Activated CD4-positive, alpha-beta T cell treated with anti-CD3 and anti-CD28 coated beads for 36 hours (primary cell): Measurements from ENCODE around the gene IRGQ. TPM values are rescaled to one million over a fixed set of nuclear protein-coding genes. Genes with fewer than 3 reads are reported as not detected.

Experiments used
- ATAC-seq: fragments of 200-7000 bp; cut with Tn5 transposase; one replicate; pipeline ENCODE4 v1.10.0; 2021; ENCODE audit warnings: mild to moderate bottlenecking, moderate library complexity
- CTCF ChIA-PET: fragments of 350-600 bp; sonication (Branson Sonifier 250); formaldehyde crosslinking; loops from one replicate; lab custom pipeline; 2021; ENCODE audit warnings: antibody characterized with exemption; lab: Charles Lee
- POLR2A ChIA-PET: fragments of 350-600 bp; sonication (Branson Sonifier 250); formaldehyde crosslinking; loops from one replicate; lab custom pipeline; 2021; ENCODE audit warnings: antibody characterized with exemption, inconsistent platforms; lab: Charles Lee
- DNase-seq: peaks from one replicate; pipeline ENCODE4 v3.0.0-alpha.2; 2020
- H3K27ac Mint-ChIP-seq: one replicate; pipeline ENCODE4 v1.8.0; 2021; ENCODE audit warnings: mixed read lengths
- H3K27me3 Mint-ChIP-seq: one replicate; pipeline ENCODE4 v1.8.0; 2021; ENCODE audit warnings: mixed read lengths
- H3K36me3 Mint-ChIP-seq: one replicate; pipeline ENCODE4 v1.8.0; 2021; ENCODE audit warnings: low read depth, mixed read lengths
- H3K4me1 Mint-ChIP-seq: one replicate; pipeline ENCODE4 v1.8.0; 2021; ENCODE audit warnings: mixed read lengths
- H3K4me3 Mint-ChIP-seq: one replicate; pipeline ENCODE4 v1.8.0; 2021; ENCODE audit warnings: mild to moderate bottlenecking, moderate library complexity, mixed read lengths
- H3K9me3 Mint-ChIP-seq: one replicate; pipeline ENCODE4 v1.8.0; 2021; ENCODE audit warnings: low read depth, mixed read lengths
- intact Hi-C, 2 experiments: fragments of 100-400 bp; cut with DNase I in 1 of 2; cut with micrococcal nuclease in 1 of 2; formaldehyde crosslinking; loops; one replicate each; pipeline versions ENCODE4 v1.14.2 to v1.15.1; 2022 to 2024; cut with DNase I, micrococcal nuclease
- total RNA-seq, 2 experiments: library from RNA; stranded (reverse); gene quantifications; one replicate each; pipeline ENCODE4 v1.2.3, GENCODE V29; 2021

Gene IRGQ
- total RNA-seq, 2 experiments from 2014 or later = 11.1 to 16.4 TPM

DNA sequence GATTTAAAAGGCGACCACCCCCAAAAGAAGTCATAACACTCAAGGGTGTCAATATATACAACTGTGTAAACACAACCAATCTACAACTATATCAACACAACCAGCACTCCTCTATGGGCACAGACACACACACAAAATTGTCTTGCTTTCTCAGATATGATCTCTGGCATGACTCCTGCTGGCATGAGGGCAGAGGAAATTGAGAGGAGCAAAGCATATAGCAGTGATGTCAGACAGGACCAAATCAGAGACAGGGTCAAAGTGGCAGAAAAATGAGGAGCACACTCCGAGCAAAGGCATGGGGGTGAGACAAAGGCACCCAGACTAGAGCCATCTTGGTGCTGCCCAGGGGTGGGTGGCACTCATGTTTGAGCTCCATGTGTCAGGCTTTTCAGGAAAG, 9.6 kb downstream of the IRGQ start:
- H3K27me3 Mint-ChIP-seq = no peaks in the 10 kb centered on the region
- no peak overlapping the region for H3K4me3 Mint-ChIP-seq
- ATAC-seq (no peak), DNase-seq (no peak)
- no peaks in the 10 kb centered on the region for H3K9me3 Mint-ChIP-seq
- ChIA-PET POLR2A (no interaction called here), CTCF (interaction anchor here (1.0 kb wide), 1 partner anchor 32 kb away, joined by 4 read pairs; no protein-coding TSS in a partner anchor)
- intact Hi-C loops = no loop called here
- H3K4me1 Mint-ChIP-seq = peaks cover 6% of the 10 kb centered on the region
- H3K36me3 Mint-ChIP-seq = peaks cover 13% of the 10 kb centered on the region
- no peak overlapping the region for H3K27ac Mint-ChIP-seq

DNA sequence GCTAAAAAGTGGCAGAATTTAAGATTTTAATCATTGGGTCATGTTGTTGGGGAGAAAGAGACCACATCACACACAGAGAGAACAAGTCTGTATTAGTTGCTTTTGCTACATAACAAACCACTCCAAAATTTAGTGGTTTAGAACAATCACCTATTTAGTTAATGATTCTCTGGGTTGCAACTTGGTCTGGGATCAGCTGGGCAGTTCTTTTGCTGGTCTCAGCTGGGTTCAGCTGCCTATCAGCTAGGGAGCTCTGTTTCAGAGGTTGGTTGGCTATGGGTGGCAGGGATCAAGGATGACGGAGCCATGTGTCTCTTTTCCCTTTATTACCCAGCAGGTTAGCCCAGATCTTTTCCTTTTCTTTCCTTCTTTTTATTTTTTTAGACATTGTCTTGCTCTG, 11.4 kb downstream of the IRGQ start:
- CTCF ChIA-PET = interaction anchor here (0.6 to 2.5 kb wide), 5 partner anchors 10 to 138 kb away, joined by 3 to 12 read pairs (median 4); no protein-coding TSS in a partner anchor
- intact Hi-C loops = no loop called here
- ATAC-seq (no peak), DNase-seq (no peak)
- Mint-ChIP-seq H3K27ac (no peak overlapping the region), H3K27me3 (no peaks in the 10 kb centered on the region), H3K36me3 (peaks cover 5% of the 10 kb centered on the region), H3K4me1 (peaks cover 11% of the 10 kb centered on the region), H3K9me3 (no peaks in the 10 kb centered on the region), H3K4me3 (no peak overlapping the region)
- POLR2A ChIA-PET = no interaction called here

DNA sequence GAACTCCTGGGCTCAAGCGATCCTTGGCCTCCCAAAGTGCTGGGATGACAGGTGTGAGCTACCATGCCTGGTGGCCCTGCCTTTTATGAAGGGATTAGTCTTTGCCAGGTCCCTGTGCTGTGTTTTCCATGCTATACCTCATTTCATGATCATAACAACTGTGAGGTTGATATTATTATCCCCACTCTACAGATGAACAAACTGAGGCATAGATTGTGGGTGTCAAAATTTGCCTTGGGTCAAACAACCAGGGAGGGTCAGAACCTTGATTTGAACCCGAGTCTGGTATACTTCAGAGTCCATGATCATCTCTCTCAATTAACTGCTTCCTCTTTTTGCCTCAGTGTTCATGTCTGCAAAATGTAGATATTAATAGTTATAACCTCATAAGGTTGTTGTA, 13.4 kb downstream of the IRGQ start:
- Mint-ChIP-seq H3K4me1 (peaks cover 15% of the 10 kb centered on the region), H3K36me3 (peaks cover 2% of the 10 kb centered on the region), H3K27me3 (no peaks in the 10 kb centered on the region), H3K4me3 (no peak overlapping the region), H3K9me3 (no peaks in the 10 kb centered on the region), H3K27ac (no peak overlapping the region)
- ChIA-PET CTCF (interaction anchor here (1.4 to 3.1 kb wide), 2 partner anchors 12 to 14 kb away, joined by 4 to 11 read pairs; partner anchors contain the start of genes IRGQ and ZNF576), POLR2A (no interaction called here)
- no peak for ATAC-seq
- no peak for DNase-seq
- intact Hi-C loops = no loop called here

DNA sequence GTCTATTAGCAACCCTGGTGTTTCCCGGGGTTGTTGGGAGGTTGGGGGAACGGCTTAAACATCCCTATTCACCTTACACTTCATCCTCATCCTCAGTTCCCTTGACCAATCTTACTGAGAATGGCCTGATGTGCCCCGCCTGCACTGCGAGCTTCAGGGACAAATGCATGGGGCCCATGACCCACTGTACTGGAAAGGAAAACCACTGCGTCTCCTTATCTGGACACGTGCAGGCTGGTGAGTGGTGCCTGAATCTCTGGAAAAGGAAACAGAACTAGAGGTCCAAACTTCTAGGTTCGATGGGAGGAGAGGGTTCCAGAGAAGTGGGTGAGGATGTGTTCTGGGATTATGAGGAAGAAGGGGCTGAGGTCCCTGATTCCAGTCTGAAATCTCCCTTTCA, 14.5 kb downstream of the IRGQ start:
- CTCF ChIA-PET = interaction anchor here (0.9 to 3.1 kb wide), 2 partner anchors 13 to 27 kb away, joined by 5 to 11 read pairs; no protein-coding TSS in a partner anchor
- intact Hi-C loops = no loop called here
- DNase-seq (no peak), ATAC-seq (no peak)
- H3K4me1 Mint-ChIP-seq = peaks cover 15% of the 10 kb centered on the region
- no peak overlapping the region for H3K4me3 Mint-ChIP-seq
- no peaks in the 10 kb centered on the region for H3K27me3 Mint-ChIP-seq
- H3K9me3 Mint-ChIP-seq = no peaks in the 10 kb centered on the region
- POLR2A ChIA-PET = no interaction called here
- peaks cover 2% of the 10 kb centered on the region for H3K36me3 Mint-ChIP-seq
- H3K27ac Mint-ChIP-seq = no peak overlapping the region

DNA sequence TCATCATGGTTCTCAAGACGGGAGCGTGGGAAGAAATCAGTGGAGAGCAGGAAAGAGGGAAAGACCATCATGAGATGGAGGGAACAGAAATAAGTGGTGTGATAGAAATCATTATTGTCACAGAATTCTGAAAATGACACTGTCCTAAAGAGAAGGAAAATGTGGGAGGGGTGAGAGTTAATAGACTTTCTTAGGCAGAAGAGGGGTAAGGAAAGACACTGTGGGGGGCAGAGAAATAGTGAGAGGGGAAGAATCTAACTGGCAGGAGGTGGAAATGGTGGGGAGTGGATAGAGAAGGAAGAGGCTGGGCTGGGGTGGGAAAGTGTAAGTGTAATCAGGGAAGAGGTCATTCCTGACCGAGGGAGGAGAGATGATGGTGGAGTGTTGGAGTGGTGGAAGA, 17.1 kb downstream of the IRGQ start:
- H3K27me3 Mint-ChIP-seq = no peaks in the 10 kb centered on the region
- H3K4me3 Mint-ChIP-seq = peak overlapping the region; percentile 0
- intact Hi-C loops = no loop called here
- no peaks in the 10 kb centered on the region for H3K36me3 Mint-ChIP-seq
- H3K9me3 Mint-ChIP-seq = no peaks in the 10 kb centered on the region
- DNase-seq (no peak), ATAC-seq (no peak)
- peaks cover 28% of the 10 kb centered on the region for H3K4me1 Mint-ChIP-seq
- no peak overlapping the region for H3K27ac Mint-ChIP-seq
- CTCF ChIA-PET = interaction anchor here (1.7 kb wide), 1 partner anchor 16 kb away, joined by 6 read pairs; no protein-coding TSS in a partner anchor
- POLR2A ChIA-PET = no interaction called here

DNA sequence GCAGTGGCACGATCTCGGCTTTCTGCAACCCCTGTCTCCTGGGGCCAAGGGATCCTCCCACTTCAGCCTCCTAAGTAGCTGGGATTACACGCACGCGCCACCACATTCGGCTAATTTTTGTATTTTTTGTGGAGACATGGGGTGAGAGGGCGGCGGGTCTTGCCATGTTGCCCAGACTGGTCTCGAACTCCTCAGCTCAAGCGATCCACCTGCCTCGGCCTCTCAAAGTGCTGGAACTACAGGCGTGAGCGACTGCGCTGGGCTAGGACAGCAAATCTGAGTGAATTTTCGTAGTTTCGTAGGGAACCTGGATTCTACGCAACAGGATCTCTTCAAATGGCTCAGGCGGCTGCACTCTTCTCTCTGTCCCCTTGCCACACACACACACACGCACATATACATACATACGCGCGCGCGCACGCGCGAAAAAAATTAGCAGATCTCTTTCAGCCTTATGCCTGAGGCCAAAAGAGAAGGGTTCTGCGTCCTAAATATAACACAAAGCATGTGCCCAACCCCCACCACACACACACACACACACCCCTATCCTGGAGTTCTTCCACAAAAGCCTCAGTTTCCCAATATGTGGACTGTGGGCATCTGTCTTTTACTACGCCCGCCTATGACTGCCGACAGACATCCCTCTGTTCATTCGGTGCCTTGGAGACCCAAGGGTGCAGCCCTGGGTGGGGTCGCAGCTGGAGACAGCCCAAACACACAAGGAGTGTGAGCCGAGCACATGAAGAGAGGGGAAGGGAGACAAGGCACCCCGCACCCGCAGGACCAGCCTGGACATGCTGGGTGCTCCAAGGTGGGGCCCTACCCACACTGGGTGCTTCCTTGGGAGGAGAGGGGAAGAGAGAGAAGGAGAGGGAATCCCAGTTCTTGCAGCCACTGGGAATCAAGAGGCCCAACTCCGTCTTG, 19.7 kb downstream of the IRGQ start:
- DNase-seq = no peak
- no peaks in the 10 kb centered on the region for H3K9me3 Mint-ChIP-seq
- CTCF ChIA-PET = interaction anchor here (0.7 to 3.5 kb wide), 3 partner anchors 19 to 129 kb away, joined by 3 to 27 read pairs (median 9); partner anchors contain the start of genes IRGQ and ZNF576

DNA sequence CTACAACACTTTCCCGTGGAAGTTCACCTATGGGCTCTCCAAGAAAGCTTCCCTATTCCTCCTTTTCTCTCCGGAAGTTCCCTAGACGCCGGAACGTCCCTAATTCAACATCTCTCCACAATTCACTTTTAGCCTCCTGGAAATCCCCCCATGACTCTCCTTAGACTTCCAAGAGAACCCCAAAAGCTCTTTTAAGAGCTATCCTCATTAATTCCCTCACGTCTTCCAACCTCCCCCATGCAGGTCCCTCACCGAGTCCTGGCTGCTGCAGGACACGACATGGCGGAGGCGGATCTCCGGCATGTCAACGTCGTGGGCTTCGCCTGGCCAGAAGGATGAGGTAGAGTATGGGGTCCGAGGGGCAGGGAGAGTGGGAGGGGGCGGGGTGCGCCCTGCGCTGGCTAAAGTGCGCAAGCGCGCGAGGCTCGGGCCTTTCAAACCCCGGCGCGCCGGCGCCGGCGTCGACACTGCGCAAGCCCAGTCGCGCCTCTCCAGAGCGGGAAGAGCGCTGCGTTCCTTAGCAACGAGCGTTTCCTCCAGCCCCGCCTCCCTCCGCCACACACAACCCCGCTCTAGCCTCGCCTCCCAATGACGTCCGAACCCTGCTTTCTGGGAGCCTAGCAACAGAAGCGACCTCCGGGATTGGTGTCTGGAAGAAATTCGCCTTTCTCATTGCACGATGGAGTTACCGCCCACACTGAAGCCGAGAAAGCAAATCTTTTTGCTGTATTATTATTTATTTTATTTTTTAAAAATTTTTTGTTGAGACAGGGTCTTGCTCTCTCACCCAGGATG, 20.6 kb downstream of the IRGQ start, which contains the start of the genes PINLYP and XRCC1:
Gene PINLYP, plus strand, starts transcription at position 646 of the 795 bp plus-strand sequence. CDS start 1,391 bp downstream, outside the sequence.
Gene XRCC1, minus strand, starts transcription at position 372 of the 795 bp plus-strand sequence. Its CDS starts 69 bp downstream, at position 303.
- POLR2A ChIA-PET = interaction anchor here (0.6 to 1.8 kb wide), 4 partner anchors 21 to 85 kb away, joined by 3 to 9 read pairs (median 5); partner anchors contain the start of genes IRGQ and ZNF576
- peaks cover 2% of the 10 kb centered on the region for H3K36me3 Mint-ChIP-seq
- H3K9me3 Mint-ChIP-seq = no peaks in the 10 kb centered on the region
- CTCF ChIA-PET = interaction anchor here (0.7 to 3.5 kb wide), 7 partner anchors 19 to 128 kb away, joined by 3 to 33 read pairs (median 5); partner anchors contain the start of genes IRGQ and ZNF576
- peak within 1 kb of the TSS; percentile 87 for H3K4me3 Mint-ChIP-seq
- peaks cover 41% of the 10 kb centered on the region for H3K4me1 Mint-ChIP-seq
- peak within 1 kb of the TSS; percentile 94 for H3K27ac Mint-ChIP-seq
- intact Hi-C loops = loop anchor here (1.0 to 2.0 kb wide), 9 partner anchors 13 to 179 kb away; partner anchors contain the start of genes IRGQ (in 2 of the 2), ZNF428 (in 2 of the 2), ZNF576 (in 2 of the 2) and PHLDB3 (in 1 of the 2)
- DNase-seq (peak; percentile 99), ATAC-seq (peak; percentile 99)
- no peaks in the 10 kb centered on the region for H3K27me3 Mint-ChIP-seq

More for the DNA sequence above, 19.7 kb downstream of the IRGQ start:
- peaks cover 35% of the 10 kb centered on the region for H3K4me1 Mint-ChIP-seq
- POLR2A ChIA-PET = interaction anchor here (1.8 kb wide), 1 partner anchor 20 kb away, joined by 9 read pairs; the partner anchor contains the start of genes IRGQ and ZNF576
- no peaks in the 10 kb centered on the region for H3K27me3 Mint-ChIP-seq
- intact Hi-C loops = loop anchor here (1.0 to 2.0 kb wide), 9 partner anchors 14 to 178 kb away; partner anchors contain the start of genes IRGQ (in 2 of the 2), ZNF428 (in 2 of the 2), ZNF576 (in 2 of the 2) and PHLDB3 (in 1 of the 2)
- peak overlapping the region; percentile 48 for H3K27ac Mint-ChIP-seq
- H3K4me3 Mint-ChIP-seq = peak overlapping the region; percentile 87
- peak; percentile 2 for ATAC-seq
- H3K36me3 Mint-ChIP-seq = peaks cover under 1% of the 10 kb centered on the region

DNA sequence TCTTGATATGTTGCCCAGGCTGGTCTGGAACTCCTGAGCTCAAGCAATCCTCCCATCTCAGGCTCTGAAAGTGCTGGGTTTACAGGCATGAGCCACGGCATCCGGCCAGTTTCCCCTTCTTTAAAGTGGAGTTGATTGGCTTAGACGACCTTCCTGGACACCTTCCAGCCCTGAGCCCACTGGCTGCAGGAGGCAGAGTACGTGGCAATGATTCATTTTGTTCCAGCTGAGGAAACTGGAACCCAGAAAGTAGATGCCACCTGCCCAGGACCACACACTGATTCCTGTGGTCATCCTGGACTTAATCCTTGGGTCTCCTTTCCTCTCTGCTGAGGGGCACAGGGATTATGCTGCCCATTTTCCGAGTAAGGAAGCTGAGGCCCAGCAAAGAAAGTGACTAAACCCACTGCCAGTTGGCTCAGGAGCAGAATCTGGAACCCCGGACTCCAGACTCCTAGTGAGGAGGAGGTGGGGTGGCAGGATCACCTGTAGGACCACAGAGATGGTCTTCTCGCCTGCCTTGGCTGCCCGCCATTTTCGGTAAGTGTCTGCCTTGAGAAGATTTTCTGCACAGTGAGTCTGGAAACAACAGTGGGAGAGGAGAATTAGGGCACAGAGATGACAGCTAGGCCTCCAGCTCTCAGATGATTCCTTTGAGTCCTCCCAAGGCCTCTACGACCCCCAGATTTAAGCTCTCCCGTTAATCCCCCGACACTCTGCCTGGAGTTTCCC, 21.3 kb downstream of the IRGQ start:
- Mint-ChIP-seq H3K4me1 (peaks cover 38% of the 10 kb centered on the region), H3K27ac (peak overlapping the region; percentile 94), H3K36me3 (peaks cover 4% of the 10 kb centered on the region), H3K4me3 (peak overlapping the region; percentile 87), H3K27me3 (no peaks in the 10 kb centered on the region), H3K9me3 (no peaks in the 10 kb centered on the region)
- intact Hi-C loops = loop anchor here (1.0 to 2.0 kb wide), 9 partner anchors 12 to 180 kb away; partner anchors contain the start of genes IRGQ (in 2 of the 2), ZNF428 (in 2 of the 2), ZNF576 (in 2 of the 2) and PHLDB3 (in 1 of the 2)
- POLR2A ChIA-PET = interaction anchor here (0.5 to 1.8 kb wide), 5 partner anchors 22 to 169 kb away, joined by 3 to 9 read pairs (median 4); partner anchors contain the start of genes IRGQ and ZNF576
- no peak for ATAC-seq
- CTCF ChIA-PET = interaction anchor here (0.9 to 3.5 kb wide), 7 partner anchors 9 to 128 kb away, joined by 3 to 33 read pairs (median 5); partner anchors contain the start of genes IRGQ and ZNF576
- DNase-seq = no peak

DNA sequence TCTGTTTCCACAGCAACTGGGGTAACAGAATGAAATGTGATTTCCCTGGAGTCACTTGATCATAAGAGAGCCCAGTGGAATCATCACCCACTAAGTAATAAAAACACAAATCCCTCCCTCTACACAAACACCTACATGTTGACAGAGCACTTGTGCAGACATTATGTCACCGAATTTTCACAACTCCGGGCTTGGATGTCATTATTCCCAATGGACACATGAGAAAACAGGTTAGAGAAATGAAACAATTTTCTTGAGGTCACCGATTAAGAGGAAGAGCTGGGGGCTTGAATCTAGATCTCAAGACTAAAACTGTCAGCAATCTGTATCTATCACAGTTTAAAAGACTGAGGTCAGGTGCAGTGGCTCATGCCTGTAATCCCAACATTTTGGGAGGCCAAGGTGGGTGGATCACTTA, 23.8 kb downstream of the IRGQ start:
- ATAC-seq = no peak
- Mint-ChIP-seq H3K9me3 (no peaks in the 10 kb centered on the region), H3K4me3 (no peak overlapping the region), H3K36me3 (peaks cover 4% of the 10 kb centered on the region), H3K27ac (peak overlapping the region; percentile 37), H3K4me1 (peaks cover 33% of the 10 kb centered on the region), H3K27me3 (no peaks in the 10 kb centered on the region)
- ChIA-PET CTCF (interaction anchor here (0.7 to 2.6 kb wide), 3 partner anchors 17 to 113 kb away, joined by 3 to 18 read pairs (median 3); no protein-coding TSS in a partner anchor), POLR2A (no interaction called here)
- no peak for DNase-seq
- intact Hi-C loops = no loop called here
